GM19240 (cell line): Measurements from ENCODE around the gene PDE9A.

Experiments used
- DNase-seq: peaks from one replicate; pipeline ENCODE4 v3.0.0; 2011; ENCODE audit warnings: low spot score; ENCODE audit not compliant: insufficient read length

PDE9A gene

DNA sequence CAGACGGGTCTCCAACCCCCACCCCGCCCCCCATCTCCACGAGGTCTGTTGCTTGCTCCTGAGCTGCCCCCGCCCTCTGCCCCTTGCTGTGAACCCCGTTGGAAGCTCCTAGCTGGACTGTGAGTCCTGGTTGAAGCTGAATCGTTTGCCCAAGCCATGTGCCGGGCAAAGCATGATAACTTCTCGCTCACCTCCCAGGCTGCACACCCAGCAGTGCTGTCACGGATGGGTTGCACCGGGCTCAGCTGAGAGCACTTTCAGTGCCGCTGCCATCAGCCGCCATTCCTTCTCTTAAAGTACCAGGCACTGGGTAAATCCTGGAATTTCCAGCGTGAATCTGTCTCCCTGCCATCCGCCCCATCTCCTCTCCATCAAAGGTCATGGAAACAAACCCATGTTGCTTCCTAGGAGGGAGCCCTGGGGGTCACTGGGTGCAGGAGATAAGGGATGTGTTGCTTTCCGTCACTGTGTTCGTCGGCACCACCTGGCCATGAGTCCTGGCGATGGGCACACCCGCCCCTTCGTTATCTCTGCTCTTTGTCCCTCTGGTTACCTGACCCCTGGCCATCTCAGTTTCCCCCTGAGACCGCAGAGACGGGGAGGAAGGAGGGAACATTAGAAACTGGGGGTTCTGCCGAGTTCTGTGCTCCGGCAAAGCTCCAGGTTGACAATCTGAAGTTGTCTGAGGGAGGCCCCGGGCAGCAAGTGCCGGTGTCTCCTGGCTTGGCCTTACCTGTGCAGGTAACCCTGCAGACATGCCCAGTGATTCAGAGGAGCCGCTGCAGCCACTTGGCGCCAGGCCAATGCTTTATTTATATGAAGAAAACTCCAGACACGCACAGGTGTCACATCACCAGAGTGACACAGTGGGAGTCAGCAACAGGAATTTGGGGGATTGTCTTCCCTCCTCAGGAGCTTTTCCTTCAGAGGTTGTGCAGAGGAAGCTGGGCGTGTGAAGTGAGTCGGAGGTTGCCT, 2.7 kb downstream of the PDE9A start:
- no peak for DNase-seq

DNA sequence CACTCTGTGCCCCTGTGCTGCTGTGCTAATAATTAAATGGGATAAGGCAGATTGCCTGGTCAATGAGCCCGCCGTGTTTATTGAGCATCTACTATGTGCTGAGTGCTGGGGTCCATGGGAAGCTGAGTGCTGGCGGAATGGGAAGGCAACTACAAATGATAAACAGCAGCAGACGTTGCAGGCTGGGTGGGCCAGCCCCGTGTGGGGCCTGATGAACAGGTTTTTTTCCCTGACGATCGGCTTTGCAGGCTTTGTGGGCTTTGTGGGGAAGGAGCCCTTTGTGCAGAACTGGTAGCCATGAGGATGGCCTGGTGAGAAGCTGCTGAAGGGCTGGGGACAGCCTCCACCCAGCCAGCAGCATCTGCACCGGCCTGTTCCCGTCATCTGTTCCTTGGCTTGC, 3.5 kb downstream of the PDE9A start:
- DNase-seq, result no peak

DNA sequence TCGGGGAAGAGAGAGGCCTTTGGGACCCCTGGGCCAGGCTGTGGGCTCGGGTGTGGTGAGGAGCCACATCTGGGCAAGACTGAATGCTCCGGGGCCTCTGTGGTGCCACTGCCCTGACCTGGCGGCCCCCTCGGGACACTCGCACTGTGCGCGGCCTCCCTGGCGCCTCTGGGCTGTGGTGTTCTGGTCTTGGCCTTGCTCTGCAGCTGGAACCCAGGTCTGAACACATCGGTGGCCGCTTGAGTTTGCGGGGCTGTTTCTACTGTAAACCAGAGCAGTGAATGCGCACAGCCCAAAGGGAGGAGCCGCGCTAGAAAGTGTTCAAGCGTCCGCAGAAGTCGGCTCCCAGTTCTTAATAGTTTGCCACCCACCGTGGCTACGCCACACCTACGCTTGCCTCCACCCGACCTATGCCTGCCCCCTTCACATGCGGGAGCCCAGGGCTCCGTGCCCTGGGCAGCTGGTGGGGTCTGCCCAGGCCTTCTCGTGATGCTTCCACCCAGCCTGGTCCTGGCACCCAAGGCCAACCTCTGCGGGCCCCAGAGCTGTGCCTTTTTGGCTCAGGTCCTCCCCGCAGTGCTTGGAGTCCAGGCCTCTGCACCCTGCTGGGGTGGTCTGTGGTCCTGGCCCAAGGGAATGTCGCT, 4.4 kb downstream of the PDE9A start:
- DNase-seq, result no peak

DNA sequence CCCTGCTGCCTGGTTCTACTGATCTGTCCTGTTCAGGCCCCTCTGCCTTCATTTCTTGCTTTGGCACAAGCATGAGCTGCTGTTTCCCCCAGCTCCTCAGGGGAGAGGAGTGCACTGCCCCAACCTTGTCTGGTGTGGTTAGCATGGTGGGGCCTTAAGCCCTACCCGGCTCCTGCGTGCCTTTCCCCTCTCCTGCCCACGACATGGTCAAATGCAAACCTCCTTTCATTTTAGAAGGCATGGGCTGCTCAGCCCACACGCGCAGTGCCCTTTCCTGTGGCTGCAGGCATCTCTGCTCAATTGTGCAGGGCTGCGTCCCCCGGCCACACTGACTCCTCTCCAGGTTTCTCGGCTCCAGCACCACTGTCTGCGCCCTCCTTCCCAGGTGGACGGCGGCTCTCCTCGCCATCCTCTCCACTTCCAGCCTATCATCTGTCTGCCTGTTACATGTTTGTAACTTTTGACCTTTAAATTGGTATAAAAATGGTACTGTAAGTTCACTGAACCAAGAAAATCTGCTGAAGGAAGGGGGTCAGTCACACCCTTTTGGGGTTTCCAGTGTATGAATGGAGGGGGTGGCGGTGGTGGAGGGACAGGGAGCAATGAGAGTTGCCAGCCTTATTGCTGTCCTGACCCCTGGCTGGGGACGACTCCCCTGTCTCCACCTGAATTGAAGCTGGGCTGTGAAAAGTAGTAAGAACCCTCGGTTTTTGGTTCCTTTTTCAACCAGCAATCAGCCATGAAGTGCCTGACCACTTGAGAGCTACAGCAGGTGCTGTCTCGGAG, 5.1 kb downstream of the PDE9A start:
- DNase-seq, result no peak

DNA sequence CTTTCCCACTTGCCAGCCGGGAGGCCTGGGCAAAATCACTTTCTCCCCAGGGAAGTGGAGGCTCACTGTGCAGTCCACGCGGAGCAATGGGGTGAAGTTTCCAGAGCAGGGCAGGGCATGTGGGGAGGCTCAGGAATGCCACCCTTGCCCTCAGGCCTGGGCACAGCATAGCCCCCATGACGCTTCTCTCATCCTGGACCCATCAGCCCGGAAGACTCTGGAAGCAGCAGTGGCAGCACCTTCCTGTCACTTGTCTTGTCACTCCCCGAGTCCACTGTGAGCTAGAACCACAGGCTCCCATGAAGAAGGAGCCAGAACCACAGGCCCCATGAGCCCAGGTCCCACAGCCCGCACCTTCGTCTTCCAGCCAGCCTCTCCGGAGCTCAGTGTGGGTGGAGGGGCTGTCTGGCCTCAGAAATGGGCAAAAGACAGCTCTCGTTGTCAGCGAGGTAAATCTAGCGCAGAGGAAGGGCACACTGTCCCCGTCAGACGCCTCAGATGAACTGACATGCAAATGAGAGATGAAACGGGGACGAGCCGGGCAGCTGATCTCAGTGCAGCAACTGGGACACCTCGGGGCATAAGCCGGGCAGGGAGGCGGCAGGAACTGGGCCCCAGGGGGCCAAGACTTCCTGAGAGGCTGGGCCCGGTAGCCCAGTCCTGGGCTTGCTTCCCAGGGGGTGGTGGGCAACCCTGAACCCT, 6.1 kb downstream of the PDE9A start:
- DNase-seq, result no peak

DNA sequence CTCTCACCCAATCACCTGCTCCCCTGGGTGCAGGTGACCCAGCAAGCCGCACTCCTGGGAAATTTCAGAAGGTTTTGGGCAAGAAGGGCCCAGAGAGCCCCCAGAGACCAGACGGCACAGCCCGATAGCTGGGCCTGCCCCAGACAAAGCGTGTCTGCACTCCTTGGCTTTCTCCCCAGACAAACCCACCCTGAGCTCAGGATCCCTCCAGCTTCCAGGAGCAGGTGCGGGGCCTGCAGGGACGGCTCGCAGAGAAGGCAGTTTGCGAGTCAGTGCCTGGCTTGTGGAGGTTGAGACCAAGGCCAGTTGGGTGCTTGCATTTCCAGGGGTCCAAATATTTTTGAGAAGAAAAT, 6.7 kb downstream of the PDE9A start:
- DNase-seq, result no peak

DNA sequence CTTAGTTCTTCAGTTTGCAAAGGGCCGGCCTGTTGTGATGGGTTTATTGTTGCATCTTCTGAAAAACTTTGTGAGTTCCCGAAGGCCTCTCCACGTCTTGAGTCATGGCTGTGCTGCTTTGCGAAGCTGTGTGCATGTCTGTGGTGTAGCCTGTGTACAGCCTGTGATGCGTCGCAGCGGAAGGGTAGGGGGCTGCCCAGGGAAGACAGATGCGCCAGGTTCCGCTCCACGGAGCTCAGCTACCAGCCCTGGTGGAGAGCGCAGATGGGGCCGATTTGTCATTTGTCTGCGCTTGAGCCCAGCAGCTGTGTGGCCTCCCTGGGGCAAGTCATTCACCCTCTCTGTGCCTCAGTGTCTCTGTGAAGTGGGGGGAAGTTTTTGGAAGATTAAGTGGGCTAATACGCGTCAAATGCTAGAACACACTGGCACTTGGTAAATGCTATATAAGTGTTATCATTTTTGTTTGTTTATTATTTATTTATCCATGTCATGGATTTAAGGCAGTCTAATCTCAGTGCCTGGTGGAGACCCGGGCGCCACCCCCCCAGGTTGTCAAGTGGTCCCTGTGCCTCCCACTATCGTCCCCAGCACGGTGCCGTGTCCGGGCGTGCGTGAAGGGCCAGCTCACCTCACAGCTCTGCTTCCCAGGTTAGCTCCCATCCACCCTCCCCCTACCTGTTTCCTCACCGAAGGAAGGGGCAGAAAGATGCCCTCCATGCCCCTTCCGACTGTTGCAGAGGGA, 8.4 kb downstream of the PDE9A start:
- no peak for DNase-seq

DNA sequence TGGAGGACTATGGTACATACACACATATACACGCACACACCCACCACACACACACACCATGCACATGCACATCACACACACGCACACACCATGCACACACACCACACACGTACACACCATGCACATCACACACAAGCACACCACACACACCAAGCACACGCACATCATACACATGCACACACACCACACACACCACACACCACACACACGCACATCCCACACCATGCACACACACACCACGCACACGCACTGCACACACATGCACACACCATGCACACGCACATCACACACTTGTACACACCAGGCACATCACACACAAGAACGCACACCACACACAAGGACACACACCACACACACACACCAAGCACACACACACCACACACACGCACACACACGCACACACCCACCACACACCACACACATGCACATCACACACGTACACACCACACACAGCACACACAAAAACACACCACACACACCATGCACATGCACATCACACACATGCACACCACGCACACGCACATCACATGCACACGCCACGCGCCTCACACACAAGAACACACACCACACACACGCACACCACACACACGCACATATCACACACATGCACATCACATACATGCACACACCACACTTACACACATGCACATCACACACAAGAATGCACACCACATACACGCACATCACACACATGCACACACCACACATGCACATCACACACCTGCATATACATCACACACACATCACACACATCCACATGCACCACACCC, 9.2 kb downstream of the PDE9A start:
- DNase-seq, result no peak

DNA sequence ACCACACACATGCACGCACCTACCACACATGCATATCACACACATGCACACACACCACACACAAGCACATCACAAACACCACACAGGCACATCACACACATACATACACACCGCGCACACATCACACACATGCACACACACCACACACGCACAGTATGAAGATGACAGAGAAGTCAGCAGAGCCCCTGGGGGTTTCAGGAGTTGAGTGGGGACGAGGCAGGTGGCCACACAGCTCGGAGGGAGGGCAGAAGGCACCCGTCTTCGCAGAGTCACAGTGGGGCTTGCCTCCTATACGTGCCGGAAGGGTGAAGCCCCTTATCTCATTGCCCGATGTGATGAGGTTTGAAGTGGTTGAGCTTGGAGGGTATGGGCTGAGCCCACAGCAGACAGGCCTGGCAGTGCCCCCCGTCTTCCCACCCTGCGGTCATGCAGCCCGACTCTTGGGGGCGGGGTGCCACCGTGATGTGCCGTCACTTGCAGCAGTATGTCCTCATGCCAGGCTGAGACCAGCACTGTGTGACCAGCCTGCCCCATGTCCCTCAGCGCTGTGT, 9.9 kb downstream of the PDE9A start:
- no peak for DNase-seq

DNA sequence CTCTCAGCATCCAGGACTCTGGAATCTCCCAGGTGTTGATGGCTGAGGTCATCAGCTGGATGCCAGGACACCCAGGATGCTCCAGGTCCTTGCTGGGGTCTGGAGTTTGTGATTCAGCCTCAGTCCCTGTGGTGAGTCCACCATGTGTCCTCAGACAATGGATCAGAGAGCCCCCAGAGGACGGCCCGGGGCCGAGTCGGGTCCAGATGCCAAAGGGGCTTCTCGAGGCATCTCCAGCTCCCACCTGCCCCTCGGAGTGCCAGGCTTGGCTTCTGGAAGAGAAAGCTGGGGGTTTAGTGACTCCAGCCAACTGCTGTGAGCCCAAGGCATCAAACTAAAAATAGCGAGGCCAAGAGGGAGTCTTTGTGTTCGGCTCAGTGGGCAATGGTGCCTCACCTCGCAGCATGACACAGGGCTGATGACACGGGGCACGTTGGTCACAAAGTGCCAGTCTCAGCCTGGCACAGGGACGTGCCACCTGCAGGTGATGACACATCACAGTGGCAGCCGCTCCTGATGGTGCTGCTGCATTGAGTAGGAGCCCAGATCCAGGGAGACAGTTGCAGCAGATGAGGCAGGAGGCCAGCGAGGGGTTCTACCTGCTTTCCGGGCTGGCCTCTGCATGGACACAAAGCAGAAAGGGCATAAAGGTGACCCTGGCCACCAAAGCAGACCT, 10.6 kb downstream of the PDE9A start:
- DNase-seq, result no peak

DNA sequence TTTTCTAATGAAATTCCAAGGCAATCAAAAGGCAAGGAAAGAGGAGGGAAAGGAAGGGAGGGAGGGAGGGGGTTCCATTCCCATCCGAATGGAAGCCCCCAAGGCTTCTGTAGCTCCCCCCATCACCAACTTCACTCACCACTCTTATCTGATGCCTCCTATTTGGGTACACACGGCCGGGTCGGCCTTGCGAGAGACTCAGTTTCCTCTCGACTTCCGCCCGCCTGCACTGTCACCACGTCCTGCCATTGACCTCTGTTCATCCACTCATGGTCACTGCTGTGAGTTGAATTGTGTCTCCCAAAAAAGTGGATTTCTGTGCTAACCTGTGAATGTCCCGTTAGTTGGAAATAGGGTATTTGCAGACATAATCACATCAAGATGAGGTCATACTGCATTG, 11.2 kb downstream of the PDE9A start:
- no peak for DNase-seq

DNA sequence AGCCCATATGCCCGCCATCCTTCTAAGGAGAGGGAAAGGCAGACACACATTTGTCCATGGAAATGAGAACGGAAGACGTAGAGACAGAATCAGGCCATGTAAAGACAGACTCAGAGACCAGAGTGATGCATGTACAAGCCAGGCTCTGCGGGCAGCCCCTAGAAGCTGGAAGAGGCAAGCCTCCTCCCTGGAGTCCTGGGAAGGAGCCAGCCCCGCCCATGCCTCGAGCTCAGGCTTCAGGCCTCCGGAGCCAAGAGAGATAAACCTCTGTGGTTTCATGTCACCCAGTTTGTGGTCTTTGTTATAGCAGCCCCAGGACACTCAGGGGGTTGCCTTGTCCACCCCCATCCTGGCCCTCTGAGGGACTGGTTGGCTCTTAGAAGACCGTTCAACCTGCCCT, 11.6 kb downstream of the PDE9A start:
- no peak for DNase-seq

DNA sequence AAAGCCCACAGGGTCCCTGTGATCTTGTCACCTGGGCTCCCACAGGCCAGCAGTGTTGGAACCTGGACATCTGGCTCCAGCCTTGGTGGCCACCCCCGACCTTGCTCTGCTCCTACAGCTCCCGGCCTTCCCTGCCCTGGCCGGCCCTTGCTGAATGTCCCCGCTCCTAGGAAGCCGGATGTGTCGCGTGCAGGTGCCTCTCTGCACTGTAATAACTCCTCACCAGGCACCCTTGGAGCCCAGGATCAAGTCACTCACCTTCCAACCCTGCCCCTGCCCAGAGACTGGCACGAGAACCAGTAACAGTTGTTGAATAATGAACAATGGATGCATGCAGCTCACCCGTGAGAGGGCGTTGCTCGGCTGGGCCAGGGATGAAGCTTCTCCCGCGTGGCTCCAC, 12.1 kb downstream of the PDE9A start:
- no peak for DNase-seq

DNA sequence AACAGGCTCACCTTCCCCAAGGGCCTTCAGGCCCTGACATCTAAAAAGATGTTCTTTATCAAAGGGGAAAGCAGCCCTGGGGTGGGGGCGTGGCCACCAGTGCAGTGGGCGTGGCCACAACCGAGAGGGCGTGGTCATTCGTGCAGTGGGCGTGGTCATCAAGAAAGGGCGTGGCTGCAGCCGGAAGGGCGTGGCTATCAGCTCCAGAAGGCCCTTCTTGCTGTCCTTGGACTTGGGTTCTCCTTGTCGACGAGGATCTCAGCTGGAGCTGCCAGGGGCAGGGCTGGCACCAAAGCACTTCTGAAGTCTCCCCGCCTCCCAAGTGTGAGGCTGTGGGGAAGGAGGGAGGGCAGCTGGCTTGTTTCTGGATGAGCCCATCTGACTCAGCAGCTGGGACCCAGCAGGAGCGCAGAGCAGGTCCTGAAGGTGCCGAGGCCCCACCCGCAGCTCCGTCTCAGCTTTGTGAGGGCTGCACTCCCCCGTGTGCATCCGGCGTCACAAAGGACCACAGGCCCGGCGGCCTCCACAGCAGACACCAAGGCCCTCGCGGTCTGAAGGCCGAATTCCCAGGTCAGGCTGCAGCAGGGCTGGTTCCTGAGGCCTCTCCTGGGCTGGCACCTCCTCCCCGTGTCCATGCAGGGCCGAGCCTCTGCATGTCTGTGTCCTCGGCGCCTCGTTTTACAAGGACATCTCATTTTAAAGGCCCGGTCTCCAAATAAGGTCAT, 12.8 kb downstream of the PDE9A start:
- DNase-seq, result no peak

DNA sequence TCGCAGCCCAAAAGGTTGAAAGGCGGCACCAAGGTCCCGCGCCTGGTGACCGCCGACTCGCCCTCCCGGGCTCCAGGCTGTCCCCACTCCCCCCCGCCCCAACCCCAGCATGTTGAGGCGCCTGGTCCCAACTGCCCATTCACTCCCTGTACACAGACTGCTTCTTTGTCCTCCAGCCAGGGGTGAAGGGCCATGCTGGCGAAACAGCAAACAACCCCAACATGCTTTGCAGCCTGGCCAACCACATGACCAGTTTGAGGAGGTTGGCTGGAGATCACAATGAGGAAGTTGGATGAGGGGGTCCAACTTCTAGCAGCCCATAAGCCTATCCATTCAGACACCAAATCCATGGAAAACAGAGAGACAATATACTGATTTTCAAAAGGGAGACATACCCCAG, 13.5 kb downstream of the PDE9A start:
- no peak for DNase-seq

DNA sequence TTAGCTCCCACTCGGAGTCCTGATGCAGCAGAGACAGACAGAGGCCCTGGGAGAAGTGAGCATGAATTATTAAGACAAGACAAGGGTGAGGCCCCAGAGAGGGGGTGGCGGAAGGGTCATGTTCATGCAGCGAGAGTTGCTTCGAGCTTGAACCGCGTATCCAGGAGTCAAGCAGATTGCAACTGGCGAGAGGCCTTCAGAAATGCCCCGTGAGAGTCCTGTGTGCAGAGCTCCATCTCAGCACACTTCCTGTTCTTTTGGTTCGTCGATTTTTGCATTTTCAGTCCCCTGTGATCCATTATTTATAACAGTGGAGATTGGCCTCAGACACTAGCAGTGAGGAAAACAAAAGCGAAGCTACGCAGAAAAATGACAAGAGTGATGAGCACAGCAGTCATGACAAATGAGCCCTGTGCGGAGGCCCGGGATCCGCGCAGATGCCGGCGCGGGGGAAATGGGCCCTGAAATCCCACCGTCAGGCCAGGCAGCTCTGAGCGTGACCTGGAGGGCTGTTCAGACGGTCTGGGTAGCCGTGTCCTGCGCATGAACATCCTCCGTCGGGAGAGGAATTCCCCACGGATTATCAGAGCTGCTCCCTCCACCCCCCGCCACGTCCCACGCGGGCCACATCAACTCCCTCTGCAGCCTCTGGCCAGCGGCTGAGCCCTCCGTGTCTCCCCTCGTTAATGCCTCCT, 15.0 kb downstream of the PDE9A start:
- DNase-seq, result no peak

DNA sequence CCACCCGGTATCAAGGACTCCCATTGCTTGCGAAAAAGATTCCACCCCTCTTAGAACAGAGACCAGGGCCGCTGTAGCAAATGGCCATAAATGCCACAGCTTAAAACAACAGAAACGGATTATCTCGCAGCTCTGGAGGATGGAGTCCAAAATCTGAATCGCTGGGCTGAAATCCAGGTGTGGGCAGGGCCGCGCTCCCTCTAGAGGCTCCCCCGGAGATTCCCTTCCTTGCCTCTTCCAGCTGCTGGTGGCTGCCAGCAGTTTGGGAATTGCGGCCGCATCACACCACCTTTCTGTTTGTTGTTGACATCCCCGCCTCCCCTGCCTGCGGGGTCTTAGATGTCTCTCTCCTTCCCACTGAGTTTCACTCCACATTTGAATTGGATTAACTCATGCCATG, 15.6 kb downstream of the PDE9A start:
- no peak for DNase-seq
